K562 (cell line): Measurements from ENCODE around the gene NHSL2. TPM values are rescaled to one million over a fixed set of nuclear protein-coding genes. Genes with fewer than 3 reads are reported as not detected.

Source experiments
- ATAC-seq: fragments of 200-7000 bp; cut with Tn5 transposase; 3 replicates; pipeline ENCODE4 v1.9.1; 2020; ENCODE audit warnings: moderate library complexity
- BruUV-seq: library from RNA; stranded (reverse); fragments of 400-500 nt; replicated peaks from 2 replicates; lab custom pipeline; 2021; lab: Mats Ljungman, UMichigan
- CTCF ChIA-PET: fragments of 300-600 bp; formaldehyde crosslinking; extraction: SDS; loops from one replicate; lab custom pipeline; 2021; ENCODE audit warnings: low intra/inter-chr PET ratio; lab: Yijun Ruan, JAX
- POLR2A ChIA-PET: fragments of 300-600, 350-650 bp; sonication (Branson Sonifier 250); formaldehyde crosslinking; extraction: SDS; loops from one replicate; lab custom pipeline; 2021; ENCODE audit warnings: antibody characterized with exemption, inconsistent platforms; lab: Yijun Ruan, JAX
- DNase-seq, 4 experiments: peaks; one replicate each; pipeline versions ENCODE4 v3.0.0 to v3.0.0-alpha.2; 2011 to 2018; ENCODE audit warnings: low spot score in 3 of 4, mixed read lengths in 3 of 4; ENCODE audit errors: extremely low read depth in 1 of 4
- FAIRE-seq: peaks from 2 replicates; lab custom pipeline; 2011; peaks lifted over from hg19 to GRCh38; lab: Jason Lieb, UNC
- H2AFZ ChIP-seq: 2 replicates; pipeline ENCODE4 v1.6.0; 2011; ENCODE audit warnings: low read depth, low read length, control low read depth, inconsistent platforms
- H3K27ac ChIP-seq: fragments of 200-600 bp; 3 replicates; pipeline ENCODE4 v1.8.0; 2011; ENCODE audit warnings: low read depth, mild to moderate bottlenecking, control low read depth, inconsistent platforms, low read length, moderate library complexity, mixed read lengths; ENCODE audit errors: extremely low read depth
- H3K27me3 ChIP-seq, 2 experiments: fragments of 300-600 bp in 1 of 2; 2 replicates in 1 of 2; 3 replicates in 1 of 2; pipeline versions ENCODE4 v1.6.0 to v1.8.0; 2011; ENCODE audit warnings: inconsistent platforms in 2 of 2, low read length in 2 of 2, mild to moderate bottlenecking in 1 of 2, mixed read lengths in 1 of 2, moderate library complexity in 1 of 2; ENCODE audit not compliant: control insufficient read depth in 2 of 2, insufficient read depth in 2 of 2
- H3K36me3 ChIP-seq: fragments of 300-600 bp; 3 replicates; pipeline ENCODE4 v1.8.0; 2011; ENCODE audit warnings: mild to moderate bottlenecking, low read length, inconsistent platforms; ENCODE audit not compliant: control insufficient read depth, insufficient read depth
- H3K4me1 ChIP-seq, 2 experiments: fragments of 200-600 bp in 1 of 2; replicated peaks in 1 of 2; 2 replicates in 1 of 2; 3 replicates in 1 of 2; pipeline versions ENCODE4 v1.5.1 to v1.8.0; 2011; ENCODE audit warnings: inconsistent platforms in 2 of 2, low read length in 2 of 2, mild to moderate bottlenecking in 1 of 2, mixed read lengths in 1 of 2, moderate library complexity in 1 of 2; ENCODE audit not compliant: control insufficient read depth in 2 of 2, insufficient read depth in 2 of 2
- H3K4me2 ChIP-seq: 2 replicates; pipeline ENCODE4 v1.6.1; 2011; ENCODE audit warnings: low read length, control low read depth, inconsistent platforms, mixed read lengths; ENCODE audit not compliant: insufficient read depth
- H3K4me3 ChIP-seq: fragments of 200-600 bp; sonication (generic), shearing (Covaris generic); 2 replicates; pipeline ENCODE4 v1.5.1; 2016; ENCODE audit warnings: control low read depth, inconsistent platforms
- H3K79me2 ChIP-seq: fragments of 200-600 bp; 3 replicates; pipeline ENCODE4 v1.8.0; 2011; ENCODE audit warnings: low read length, inconsistent platforms; ENCODE audit not compliant: control insufficient read depth, insufficient read depth
- H3K9ac ChIP-seq, 2 experiments: 2 replicates each; pipeline versions ENCODE4 v1.6.0 to v1.6.1; 2011; ENCODE audit warnings: low read depth in 2 of 2, low read length in 2 of 2, control low read depth in 1 of 2, inconsistent platforms in 1 of 2, mild to moderate bottlenecking in 1 of 2, mixed read lengths in 1 of 2; ENCODE audit not compliant: insufficient read depth in 1 of 2
- H3K9me1 ChIP-seq: one replicate; pipeline ENCODE4 v1.6.0; 2011; ENCODE audit warnings: inconsistent platforms, mild to moderate bottlenecking, low read length, moderate library complexity; ENCODE audit not compliant: control insufficient read depth, insufficient read depth
- H3K9me3 ChIP-seq: replicated peaks from 2 replicates; pipeline ENCODE4 v1.5.1; 2011; ENCODE audit warnings: low read depth, low read length, inconsistent platforms; ENCODE audit not compliant: control insufficient read depth, insufficient read depth
- H4K20me1 ChIP-seq: replicated peaks from 2 replicates; pipeline ENCODE4 v1.6.1; 2011; ENCODE audit warnings: low read length, inconsistent platforms, mixed read lengths; ENCODE audit not compliant: control insufficient read depth, insufficient read depth
- CAMTA2 ChIP-seq: fragments of 250-450 bp; sonication (Bioruptor Pico); conservative IDR thresholded peaks from 2 replicates; pipeline ENCODE4 v1.5.1; 2022
- CTCF ChIP-seq, 3 experiments: IDR thresholded peaks in 2 of 3; conservative IDR thresholded peaks in 1 of 3; 2 replicates each; pipeline ENCODE4 v1.5.1; 2011 to 2012; ENCODE audit warnings: low read length in 3 of 3, mild to moderate bottlenecking in 3 of 3, control low read depth in 2 of 3, improper control_type of control experiment in 1 of 3, inconsistent platforms in 1 of 3, low read depth in 1 of 3, mixed read lengths in 1 of 3, moderate library complexity in 1 of 3; ENCODE audit not compliant: insufficient read depth in 2 of 3
- MCM7 ChIP-seq, 2 experiments: fragments of 450-650 bp; IDR thresholded peaks; 2 replicates each; pipeline ENCODE4 v1.6.1; 2016 to 2018
- TAF7 ChIP-seq: fragments of 450-650 bp; IDR thresholded peaks from 2 replicates; pipeline ENCODE4 v1.6.1; 2016; ENCODE audit warnings: missing genetic modification characterization, missing compliant biosample characterization
- TGIF2 ChIP-seq: sonication (generic); formaldehyde crosslinking; IDR thresholded peaks from 2 replicates; pipeline ENCODE4 v1.8.1; 2022; ENCODE audit warnings: mild to moderate bottlenecking, missing genetic modification reagents, moderate library complexity
- THAP7 ChIP-seq: fragments of 250-450 bp; sonication (Bioruptor Pico); IDR thresholded peaks from 2 replicates; pipeline ENCODE4 v1.5.0; 2021
- YBX1 ChIP-seq: fragments of 450-650 bp; IDR thresholded peaks from 2 replicates; pipeline ENCODE4 v1.7.1; 2016; ENCODE audit warnings: mild to moderate bottlenecking
- ZHX1 ChIP-seq: fragments of 150-350 bp; conservative IDR thresholded peaks from 2 replicates; pipeline ENCODE4 v1.6.1; 2014; ENCODE audit warnings: low read length
- ZNF76 ChIP-seq: fragments of 250-450 bp; sonication (Bioruptor Pico); IDR thresholded peaks from 2 replicates; pipeline ENCODE4 v1.4.0; 2020; ENCODE audit warnings: mild to moderate bottlenecking, moderate library complexity, borderline replicate concordance
- WGBS: fragments of 100-300 bp; shearing (Covaris generic); methylation state at CpG from one replicate; pipeline ENCODE4 v1.1.6; 2016; ENCODE audit warnings: low coverage, mixed read lengths; ENCODE audit not compliant: insufficient coverage; ENCODE audit errors: missing lambda C conversion rate; 5-methylcytosine and 5-hydroxymethylcytosine counted together
- in situ Hi-C: fragments of 300-500 bp; cut with MboI; formaldehyde crosslinking; loops from 4 replicates; pipeline ENCODE4 v1.15.0; 2018; ENCODE audit warnings: inconsistent platforms, mixed read lengths
- intact Hi-C: fragments of 100-400 bp; cut with micrococcal nuclease; formaldehyde crosslinking; loops from 2 replicates; pipeline ENCODE4 v1.14.2; 2022
- polyA plus RNA-seq, 8 experiments: library from polyadenylated mRNA; depleted of rRNA in 4 of 8; stranded (reverse) in 5 of 8; unstranded in 3 of 8; fragments of >200 nt; fragmentation: Nextera tagmentation in 2 of 8; fragmentation: Illumina TruSeq in 1 of 8; extraction: Ambion mirVana in 2 of 8; extraction: Trizol in 1 of 8; gene quantifications; 2 replicates each; pipeline versions ENCODE4 v1.2.1 to v1.2.3, GENCODE V29; 2011 to 2014; ENCODE audit warnings: inconsistent platforms in 1 of 8, missing spikeins in 1 of 8
- total RNA-seq, 7 experiments: library from RNA; depleted of rRNA in 6 of 7; stranded (reverse); fragments of >200 nt in 6 of 7; fragmentation: Illumina TruSeq in 2 of 7; extraction: Trizol in 2 of 7; gene quantifications; 2 replicates each; pipeline versions ENCODE4 v1.2.1 to v1.2.3, GENCODE V29; 2011 to 2021; ENCODE audit warnings: low replicate concordance in 1 of 7

NHSL2 gene
- total and polyA plus RNA-seq, 9 of the 15 experiments (the other 6 are each of a cell fraction or from before 2014, with no cell fraction given) = 0.02 TPM; not detected in 8

- H3K9ac ChIP-seq = no peak overlapping the region
- H3K36me3 ChIP-seq = no peaks in the 10 kb centered on the region
- no peaks in the 10 kb centered on the region for H3K9me1 ChIP-seq
- in situ Hi-C loops = no loop called here
- no peak overlapping the region for H2AFZ ChIP-seq
- no peak for FAIRE-seq
- H4K20me1 ChIP-seq = peaks cover 3% of the 10 kb centered on the region; the same call in 1 of the 2 replicates
- H3K9me3 ChIP-seq = no peaks in the 10 kb centered on the region
- H3K79me2 ChIP-seq = no peaks in the 10 kb centered on the region
- H3K4me3 ChIP-seq = no peak overlapping the region
- DNase-seq = peak in 1 of 4 experiments; percentile 12
- BruUV-seq = no TSS peak
- TF ChIP-seq CTCF (IDR thresholded peaks at IDR 0.05 in 2 of 3, conservative IDR thresholded peaks at IDR 0.05 in 1 of 3; ENCODE audit: insufficient read depth in 2 of 3, low read depth in 1 of 3, low read length in 3 of 3) = peak; percentile 19 to 34 (median 20); a peak in 2 of 6 replicates
- TF ChIP-seq MCM7 (IDR thresholded peaks at IDR 0.05) = no peak
- no peak overlapping the region for H3K4me2 ChIP-seq
- H3K4me1 ChIP-seq = peaks cover 0 to 10% of the 10 kb centered on the region in 2 experiments; a peak in 2 of 5 replicates
- POLR2A ChIA-PET = no interaction called here
- CTCF ChIA-PET = no interaction called here
- peak; percentile 63 for ATAC-seq
- peaks cover 0 to 43% of the 10 kb centered on the region in 2 experiments; a peak in 3 of 5 replicates for H3K27me3 ChIP-seq
- intact Hi-C loops = no loop called here
- H3K27ac ChIP-seq = no peak overlapping the region
- 0% methylated on average over 2 of the region's 6 CpGs for WGBS
Observed at GRCh38 chrX:72128881-72129280, 218.2 kb downstream of the NHSL2 start.

GRCh38 chrX:72129661-72130060 is 219.0 kb downstream of the NHSL2 start:
- H4K20me1 ChIP-seq = peaks cover 3% of the 10 kb centered on the region; the same call in 1 of the 2 replicates
- H3K27ac ChIP-seq = no peak overlapping the region
- TF ChIP-seq CAMTA2 (CRISPR knock-in tag) (no peak), YBX1 (no peak), ZNF76 (CRISPR knock-in tag) (no peak), TGIF2 (no peak), THAP7 (CRISPR knock-in tag) (no peak), TAF7 (no peak), ZHX1 (no peak)
- intact Hi-C loops (no loop called here), in situ Hi-C loops (no loop called here)
- BruUV-seq = no TSS peak
- no peaks in the 10 kb centered on the region for H3K9me3 ChIP-seq
- ChIA-PET POLR2A (no interaction called here), CTCF (no interaction called here)
- DNase-seq = no peak
- no peak overlapping the region for H3K9ac ChIP-seq
- H3K4me3 ChIP-seq = no peak overlapping the region
- WGBS = 31% methylated on average over 7 of the region's 16 CpGs
- FAIRE-seq = no peak
- H3K4me1 ChIP-seq = peaks cover 0 to 10% of the 10 kb centered on the region in 2 experiments; a peak in 2 of 5 replicates
- H3K36me3 ChIP-seq = no peaks in the 10 kb centered on the region
- ATAC-seq = no peak
- no peaks in the 10 kb centered on the region for H3K9me1 ChIP-seq
- H3K4me2 ChIP-seq = no peak overlapping the region
- H3K27me3 ChIP-seq = peaks cover 0 to 51% of the 10 kb centered on the region in 2 experiments; a peak in 3 of 5 replicates
- H3K79me2 ChIP-seq = no peaks in the 10 kb centered on the region
- H2AFZ ChIP-seq = no peak overlapping the region
